ENCODE data around the gene LPIN3. TPM values are rescaled to one million over a fixed set of nuclear protein-coding genes. Genes with fewer than 3 reads are reported as not detected.

Gene LPIN3
- 1.7 and 2.5 TPM in 2 replicates for total RNA-seq (2014; rRNA removed; shearing (Covaris generic))

GRCh38 chr20:41340327-41341055 is at the start of gene LPIN3:
Gene LPIN3 (plus strand): TSS chr20:41340821. CDS start chr20:41345804, 4,983 bp downstream.

DNA sequence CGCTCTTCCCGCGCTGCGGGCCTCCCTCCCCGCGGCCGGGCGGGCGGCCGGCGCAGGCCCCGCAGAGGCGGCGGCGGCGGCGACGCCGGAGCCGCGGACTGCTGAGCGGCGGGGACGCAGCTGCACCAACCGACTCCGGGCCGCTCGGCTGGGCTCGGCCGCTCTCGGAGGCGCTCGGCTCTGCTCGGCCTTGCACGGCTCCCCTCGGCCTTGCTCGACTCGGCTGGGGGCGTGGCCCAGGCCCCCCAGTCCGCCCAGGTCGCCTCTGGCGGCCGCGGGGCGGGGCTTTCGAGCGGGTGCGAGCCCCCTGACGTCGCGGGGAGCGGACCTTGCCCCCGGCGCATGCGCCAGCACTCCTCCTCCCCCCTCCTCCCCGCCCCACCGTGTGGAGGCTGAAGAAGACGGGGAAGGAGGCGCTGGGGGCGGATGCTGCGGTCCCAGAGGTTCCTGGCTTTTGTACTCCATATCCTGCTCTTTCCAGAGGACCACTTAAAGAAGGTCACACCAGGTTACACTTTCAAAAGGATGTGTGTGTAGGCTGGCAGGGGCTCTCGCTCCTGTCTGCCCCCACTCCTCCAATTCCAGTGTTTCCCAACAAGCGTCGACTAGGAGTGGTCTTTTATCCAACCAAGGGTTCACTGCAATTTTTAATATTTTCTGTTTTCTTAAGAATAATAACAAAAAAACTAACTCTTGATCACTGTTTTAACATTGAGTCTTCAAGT is 22.9 kb upstream of the LPIN3 start, which contains the start of gene ZHX3:
Gene ZHX3, minus strand, starts transcription at position 186 of the 725 bp plus-strand sequence. CDS start 112,815 bp downstream, outside the sequence.

DNA sequence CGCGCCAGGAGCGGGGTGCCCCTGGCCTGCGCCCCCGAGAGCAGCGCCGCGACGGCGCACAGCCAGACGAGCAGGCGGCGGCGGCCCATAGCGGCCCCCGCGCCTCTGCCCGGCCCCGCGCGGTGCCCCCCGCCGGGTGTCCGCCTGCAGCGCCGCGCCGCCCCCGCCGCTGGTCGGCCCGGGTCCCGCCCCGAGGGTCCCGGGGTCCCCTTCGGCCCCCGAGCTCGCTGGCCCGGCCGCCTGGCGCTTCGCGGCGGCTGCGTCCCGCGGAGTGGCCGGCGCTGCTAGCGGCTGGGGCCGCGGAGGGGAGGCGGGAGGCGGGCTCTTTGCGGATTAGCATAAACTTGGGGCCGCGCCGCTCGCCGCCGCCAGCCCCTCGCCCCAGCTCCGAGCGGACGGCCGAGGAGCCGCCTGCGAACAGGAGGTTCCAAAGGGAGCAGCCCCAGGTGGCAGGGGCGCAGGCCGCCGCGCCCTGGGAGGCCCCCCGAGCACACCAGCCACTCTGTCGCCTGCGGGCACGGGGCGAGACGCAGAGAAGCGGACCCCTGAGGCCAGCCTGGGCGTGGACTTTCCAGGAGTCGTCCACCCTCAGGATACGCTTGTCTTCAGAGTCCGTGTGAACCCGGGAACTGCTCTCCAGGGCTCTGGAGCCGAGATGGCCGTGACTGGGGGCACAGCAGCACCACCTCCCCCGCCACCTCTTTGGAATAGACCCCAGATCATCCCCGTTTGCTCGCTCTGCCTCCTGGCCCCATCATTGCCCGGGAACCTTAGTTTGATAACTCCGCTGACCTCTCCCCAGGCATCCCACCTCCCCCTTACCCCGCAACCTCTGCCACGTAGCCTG is 26.1 kb downstream of the LPIN3 start, which contains the start of gene EMILIN3:
Gene EMILIN3, minus strand, starts transcription at position 273 of the 847 bp plus-strand sequence. Its CDS starts 184 bp downstream, at position 89.

Other genes with a start within 250 kb of the LPIN3 start
- gene PLCG1, start 203.3 kb upstream of the LPIN3 start, total RNA-seq (2014; rRNA removed; shearing (Covaris generic)), result 70.0 and 73.9 TPM in 2 replicates
- 17.2 and 24.7 TPM in 2 replicates for gene ZHX3, start 23.1 kb upstream of the LPIN3 start, total RNA-seq (2014; rRNA removed; shearing (Covaris generic))
- gene EMILIN3, start 26.0 kb downstream of the LPIN3 start, total RNA-seq (2014; rRNA removed; shearing (Covaris generic)), result 0.11 and 0.24 TPM in 2 replicates

All from A375 (cell line).